Endothelial cell of umbilical vein (primary cell): Measurements from ENCODE around the gene SHISA3. TPM values are rescaled to one million over a fixed set of nuclear protein-coding genes. Genes with fewer than 3 reads are reported as not detected.

Experiments used
- BruUV-seq: library from RNA; stranded (reverse); fragments of 400-500 nt; replicated peaks from 2 replicates; lab custom pipeline; 2021; lab: Mats Ljungman, UMichigan
- CTCF ChIA-PET: fragments of 300-600, 350-600 bp; sonication (Branson Sonifier 250); formaldehyde crosslinking; loops from one replicate; lab custom pipeline; 2021; ENCODE audit warnings: antibody characterized with exemption, inconsistent platforms; lab: Charles Lee
- POLR2A ChIA-PET: fragments of 300-600, 350-600 bp; sonication (Branson Sonifier 250); formaldehyde crosslinking; loops from one replicate; lab custom pipeline; 2021; ENCODE audit warnings: antibody characterized with exemption, inconsistent platforms; lab: Charles Lee
- DNase-seq: peaks from one replicate; pipeline ENCODE4 v3.0.0-alpha.2; 2011; ENCODE audit warnings: low read depth, low spot score
- FAIRE-seq: peaks from 2 replicates; lab custom pipeline; 2011; peaks lifted over from hg19 to GRCh38; lab: Jason Lieb, UNC
- H2AFZ ChIP-seq: 2 replicates; pipeline ENCODE4 v1.6.0; 2012; ENCODE audit warnings: low read depth, low read length, control low read depth, inconsistent platforms
- H3K27ac ChIP-seq: 2 replicates; pipeline ENCODE4 v1.5.1; 2011; ENCODE audit warnings: low read depth, mild to moderate bottlenecking, control low read depth, low read length, moderate library complexity; ENCODE audit not compliant: insufficient read depth
- H3K27me3 ChIP-seq, 2 experiments: 2 replicates each; pipeline versions ENCODE4 v1.6.0 to v1.6.1; 2011; ENCODE audit warnings: low read length in 2 of 2, mixed read lengths in 1 of 2; ENCODE audit not compliant: control insufficient read depth in 2 of 2, insufficient read depth in 2 of 2
- H3K36me3 ChIP-seq, 2 experiments: 2 replicates in 1 of 2; 3 replicates in 1 of 2; pipeline ENCODE4 v1.5.1; 2011; ENCODE audit warnings: low read length in 2 of 2, mild to moderate bottlenecking in 1 of 2, moderate library complexity in 1 of 2; ENCODE audit not compliant: control insufficient read depth in 2 of 2, insufficient read depth in 2 of 2; ENCODE audit errors: extremely low read depth in 1 of 2
- H3K4me1 ChIP-seq: 3 replicates; pipeline ENCODE4 v1.5.1; 2011; ENCODE audit warnings: mild to moderate bottlenecking, low read length; ENCODE audit not compliant: control insufficient read depth, insufficient read depth; ENCODE audit errors: extremely low read depth
- H3K4me2 ChIP-seq: 2 replicates; pipeline ENCODE4 v1.6.1; 2011; ENCODE audit warnings: low read length, control low read depth, mixed read lengths; ENCODE audit not compliant: insufficient read depth
- H3K4me3 ChIP-seq, 3 experiments: fragments of 200-600 bp in 1 of 3; sonication (generic), shearing (Covaris generic) in 1 of 3; replicated peaks in 1 of 3; 2 replicates each; pipeline ENCODE4 v1.5.1; 2011 to 2016; ENCODE audit warnings: control low read depth in 3 of 3, low read length in 3 of 3, mild to moderate bottlenecking in 2 of 3, inconsistent platforms in 1 of 3, low read depth in 1 of 3, moderate library complexity in 1 of 3; ENCODE audit not compliant: insufficient read depth in 1 of 3
- H3K79me2 ChIP-seq: 2 replicates; pipeline ENCODE4 v1.6.0; 2012; ENCODE audit warnings: low read length, inconsistent platforms; ENCODE audit not compliant: control insufficient read depth, insufficient read depth
- H3K9ac ChIP-seq: replicated peaks from 2 replicates; pipeline ENCODE3; 2011; ENCODE audit warnings: low read length, control low read depth; ENCODE audit not compliant: insufficient read depth; ENCODE audit errors: extremely low read depth
- H3K9me1 ChIP-seq: replicated peaks from 3 replicates; pipeline ENCODE4 v1.6.0; 2011; ENCODE audit warnings: mild to moderate bottlenecking, low read length; ENCODE audit not compliant: control insufficient read depth, insufficient read depth; ENCODE audit errors: extremely low read depth
- H3K9me3 ChIP-seq: replicated peaks from 2 replicates; pipeline ENCODE4 v1.5.1; 2012; ENCODE audit warnings: low read length, inconsistent platforms; ENCODE audit not compliant: control insufficient read depth, insufficient read depth
- H4K20me1 ChIP-seq: replicated peaks from 2 replicates; pipeline ENCODE3; 2011; ENCODE audit warnings: mild to moderate bottlenecking, low read length; ENCODE audit not compliant: control insufficient read depth, insufficient read depth; ENCODE audit errors: extremely low read depth
- EZH2 ChIP-seq: IDR thresholded peaks from 2 replicates; pipeline ENCODE4 v1.6.1; 2012; ENCODE audit warnings: borderline replicate concordance, low read depth, mild to moderate bottlenecking, moderate library complexity, low read length, inconsistent platforms; ENCODE audit not compliant: severe bottlenecking
- FOS ChIP-seq: IDR thresholded peaks from 2 replicates; pipeline ENCODE4 v1.6.1; 2011; ENCODE audit warnings: mild to moderate bottlenecking, low read length, moderate library complexity, borderline replicate concordance; ENCODE audit not compliant: insufficient read depth
- GATA2 ChIP-seq: IDR thresholded peaks from 2 replicates; pipeline ENCODE4 v1.7.0; 2011; ENCODE audit warnings: low read depth, mild to moderate bottlenecking, moderate library complexity, mixed read lengths, low read length; ENCODE audit not compliant: insufficient read length, insufficient read depth
- JUN ChIP-seq: IDR thresholded peaks from 2 replicates; pipeline ENCODE4 v1.6.1; 2011; ENCODE audit warnings: borderline replicate concordance, low read depth; ENCODE audit not compliant: insufficient read length, insufficient read depth
- MYC ChIP-seq: IDR thresholded peaks from one replicate; pipeline ENCODE4 v1.6.1; 2011; ENCODE audit warnings: mild to moderate bottlenecking, low read depth, low read length
- POLR2A ChIP-seq: IDR thresholded peaks from 2 replicates; pipeline ENCODE4 v1.6.1; 2012; ENCODE audit warnings: low read depth, mild to moderate bottlenecking, control low read depth, low read length
- POLR2AphosphoS5 ChIP-seq: IDR thresholded peaks from 2 replicates; pipeline ENCODE4 v1.6.1; 2012; ENCODE audit warnings: low read depth, mild to moderate bottlenecking, control low read depth, low read length, moderate library complexity; ENCODE audit not compliant: insufficient read depth
- dilution Hi-C: fragments of 300-500 bp; cut with MboI; formaldehyde crosslinking; loops from one replicate; pipeline ENCODE4 v1.15.0; 2019; ENCODE audit warnings: low sequenced_read_pairs; ENCODE audit not compliant: extremely low pct_ligation_motif_present
- intact Hi-C: fragments of 100-400 bp; cut with micrococcal nuclease; formaldehyde crosslinking; loops from one replicate; pipeline ENCODE4 v1.10.0; 2022
- polyA plus RNA-seq, 4 experiments: library from polyadenylated mRNA; depleted of rRNA in 3 of 4; stranded (reverse) in 3 of 4; unstranded in 1 of 4; fragments of >200 nt; gene quantifications; 2 replicates each; pipeline versions ENCODE4 v1.2.1 to v1.2.3, GENCODE V29; 2011 to 2012; ENCODE audit warnings: missing spikeins in 1 of 4
- total RNA-seq: library from RNA; stranded (reverse); gene quantifications from 2 replicates; pipeline ENCODE4 v1.2.3, GENCODE V29; 2021
- TF ChIP-seq, protein P1 (sequence below): IDR thresholded peaks from 2 replicates; pipeline ENCODE4 v1.6.1; 2011; ENCODE audit not compliant: insufficient read depth, insufficient read length
- TF ChIP-seq, protein P2 (sequence below), 2 donors: IDR thresholded peaks; 1 replicate in 1 of 2; 2 replicates in 1 of 2; pipeline ENCODE4 v1.5.1; 2011; ENCODE audit warnings: low read length in 2 of 2, mild to moderate bottlenecking in 2 of 2, moderate library complexity in 2 of 2, control low read depth in 1 of 2, inconsistent platforms in 1 of 2, low read depth in 1 of 2; ENCODE audit not compliant: insufficient read depth in 1 of 2; ENCODE audit errors: extremely low read depth in 1 of 2

The SHISA3 gene
- total and polyA plus RNA-seq, 2 donors (not counting 3 experiments of a cell fraction or from before 2014, with no cell fraction given) = 12.0 to 16.6 TPM

DNA sequence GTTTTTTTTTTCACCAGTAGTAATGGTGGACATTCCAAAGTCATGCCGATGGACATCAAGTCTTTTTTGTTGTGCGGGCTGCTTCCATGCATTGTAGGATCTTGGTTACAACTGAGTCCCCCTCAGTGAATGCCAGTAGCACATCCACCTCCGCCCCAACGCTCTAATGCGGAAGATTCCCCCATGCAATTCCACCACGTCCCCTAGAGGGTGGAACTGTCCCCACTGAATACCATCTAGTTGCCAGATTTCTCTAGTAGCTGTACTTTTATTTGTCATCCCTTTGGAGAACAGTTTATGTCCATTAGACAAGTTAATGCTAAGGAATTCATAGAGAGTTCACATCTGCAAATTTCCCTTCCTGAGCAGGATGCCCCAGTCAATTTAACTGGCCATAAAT lies 6.7 kb downstream of the SHISA3 start:
- Histone ChIP-seq H3K36me3 (no peaks in the 10 kb centered on the region), H3K27me3 (no peaks in the 10 kb centered on the region), H3K4me2 (no peak overlapping the region), H2AFZ (no peak overlapping the region), H3K79me2 (peaks cover 6% of the 10 kb centered on the region), H3K9ac (no peak overlapping the region), H4K20me1 (no peaks in the 10 kb centered on the region), H3K27ac (no peak overlapping the region), H3K4me1 (peaks cover 9% of the 10 kb centered on the region), H3K9me3 (no peaks in the 10 kb centered on the region), H3K4me3 (no peak overlapping the region), H3K9me1 (no peaks in the 10 kb centered on the region)
- DNase-seq (no peak), FAIRE-seq (no peak)
- intact Hi-C loops = no loop called here
- ChIA-PET CTCF (interaction anchor here (0.5 kb wide), 1 partner anchor 116 kb away, joined by 3 read pairs; no protein-coding TSS in a partner anchor), POLR2A (no interaction called here)
- dilution Hi-C loops = no loop called here
- no TSS peak for BruUV-seq
- TF ChIP-seq, protein P1, sequence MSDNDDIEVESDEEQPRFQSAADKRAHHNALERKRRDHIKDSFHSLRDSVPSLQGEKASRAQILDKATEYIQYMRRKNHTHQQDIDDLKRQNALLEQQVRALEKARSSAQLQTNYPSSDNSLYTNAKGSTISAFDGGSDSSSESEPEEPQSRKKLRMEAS = no peak
- TF ChIP-seq POLR2AphosphoS5 (no peak), FOS (no peak), POLR2A (no peak), GATA2 (no peak), MYC (no peak), EZH2 (no peak), JUN (no peak)
- TF ChIP-seq, protein P2, sequence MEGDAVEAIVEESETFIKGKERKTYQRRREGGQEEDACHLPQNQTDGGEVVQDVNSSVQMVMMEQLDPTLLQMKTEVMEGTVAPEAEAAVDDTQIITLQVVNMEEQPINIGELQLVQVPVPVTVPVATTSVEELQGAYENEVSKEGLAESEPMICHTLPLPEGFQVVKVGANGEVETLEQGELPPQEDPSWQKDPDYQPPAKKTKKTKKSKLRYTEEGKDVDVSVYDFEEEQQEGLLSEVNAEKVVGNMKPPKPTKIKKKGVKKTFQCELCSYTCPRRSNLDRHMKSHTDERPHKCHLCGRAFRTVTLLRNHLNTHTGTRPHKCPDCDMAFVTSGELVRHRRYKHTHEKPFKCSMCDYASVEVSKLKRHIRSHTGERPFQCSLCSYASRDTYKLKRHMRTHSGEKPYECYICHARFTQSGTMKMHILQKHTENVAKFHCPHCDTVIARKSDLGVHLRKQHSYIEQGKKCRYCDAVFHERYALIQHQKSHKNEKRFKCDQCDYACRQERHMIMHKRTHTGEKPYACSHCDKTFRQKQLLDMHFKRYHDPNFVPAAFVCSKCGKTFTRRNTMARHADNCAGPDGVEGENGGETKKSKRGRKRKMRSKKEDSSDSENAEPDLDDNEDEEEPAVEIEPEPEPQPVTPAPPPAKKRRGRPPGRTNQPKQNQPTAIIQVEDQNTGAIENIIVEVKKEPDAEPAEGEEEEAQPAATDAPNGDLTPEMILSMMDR (IDR thresholded peaks at IDR 0.05; ENCODE audit: extremely low read depth in 1 of 2, insufficient read depth in 1 of 2, low read depth in 1 of 2, low read length in 2 of 2) = no peak
